K562 (cell line): Measurements from ENCODE around the gene ASIC3. TPM values are rescaled to one million over a fixed set of nuclear protein-coding genes. Genes with fewer than 3 reads are reported as not detected.

ENCODE experiments used
- ARID3A ChIP-seq: IDR thresholded peaks from 2 replicates; pipeline ENCODE4 v1.6.1; 2012; ENCODE audit warnings: low read depth, low read length, improper control_type of control experiment, borderline replicate concordance
- BDP1 ChIP-seq: IDR thresholded peaks from 3 replicates; pipeline ENCODE4 v1.6.1; 2011; ENCODE audit not compliant: insufficient read length, insufficient read depth
- CREB3 ChIP-seq: fragments of 450-650 bp; conservative IDR thresholded peaks from 2 replicates; pipeline ENCODE4 v1.6.1; 2016; ENCODE audit warnings: missing genetic modification characterization, low read depth, mild to moderate bottlenecking, missing compliant biosample characterization, moderate library complexity
- CSDE1 ChIP-seq, 2 experiments: fragments of 450-650 bp; IDR thresholded peaks; 2 replicates each; pipeline ENCODE4 v1.6.1; 2016; ENCODE audit warnings: mild to moderate bottlenecking in 1 of 2
- E2F1 ChIP-seq: sonication (generic); formaldehyde crosslinking; IDR thresholded peaks from 2 replicates; pipeline ENCODE4 v1.8.1; 2023; ENCODE audit warnings: mild to moderate bottlenecking, missing genetic modification reagents, moderate library complexity
- FUS ChIP-seq: fragments of 200-400 bp; formaldehyde crosslinking; optimal IDR thresholded peaks from 2 replicates; pipeline ENCODE3; 2017; ENCODE audit warnings: low read depth, low read length
- GTF2A2 ChIP-seq: IDR thresholded peaks from 2 replicates; pipeline ENCODE4 v1.6.1; 2016; ENCODE audit warnings: mild to moderate bottlenecking, missing genetic modification characterization, missing compliant biosample characterization
- IRF2 ChIP-seq: sonication (generic); formaldehyde crosslinking; IDR thresholded peaks from 2 replicates; pipeline ENCODE4 v1.8.1; 2022; ENCODE audit warnings: mild to moderate bottlenecking, missing genetic modification reagents
- POLR3A ChIP-seq: IDR thresholded peaks from 2 replicates; pipeline ENCODE4 v1.6.1; 2011; ENCODE audit warnings: borderline replicate concordance, mild to moderate bottlenecking, moderate library complexity; ENCODE audit not compliant: insufficient read length, insufficient read depth; ENCODE audit errors: extremely low read depth
- RFX5 ChIP-seq: IDR thresholded peaks from 2 replicates; pipeline ENCODE4 v1.6.1; 2011; ENCODE audit warnings: low read depth, mild to moderate bottlenecking, improper control_type of control experiment, low read length
- THRAP3 ChIP-seq: fragments of 450-650 bp; IDR thresholded peaks from 2 replicates; pipeline ENCODE4 v1.6.1; 2016; ENCODE audit warnings: mild to moderate bottlenecking, inconsistent platforms, borderline replicate concordance
- UBTF ChIP-seq, 2 experiments: IDR thresholded peaks; 2 replicates each; pipeline ENCODE4 v1.6.1; 2012; ENCODE audit warnings: improper control_type of control experiment in 2 of 2, low read depth in 2 of 2, low read length in 2 of 2, borderline replicate concordance in 1 of 2
- YBX1 ChIP-seq: fragments of 450-650 bp; IDR thresholded peaks from 2 replicates; pipeline ENCODE4 v1.7.1; 2016; ENCODE audit warnings: mild to moderate bottlenecking
- ZBTB12 ChIP-seq: fragments of 250-450 bp; sonication (Bioruptor Pico); IDR thresholded peaks from 2 replicates; pipeline ENCODE4 v1.4.0; 2020
- ZBTB34 ChIP-seq: fragments of 250-450 bp; sonication (Bioruptor Pico); IDR thresholded peaks from 2 replicates; pipeline ENCODE4 v1.8.0; 2021; ENCODE audit warnings: mild to moderate bottlenecking, moderate library complexity
- ZNF143 ChIP-seq: sonication (generic); formaldehyde crosslinking; IDR thresholded peaks from 2 replicates; pipeline ENCODE4 v1.9.0; 2022; ENCODE audit warnings: mild to moderate bottlenecking, missing genetic modification reagents
- ZNF584 ChIP-seq: fragments of 200-800 bp; sonication (Bioruptor generic); IDR thresholded peaks from 2 replicates; pipeline ENCODE4 v1.6.1; 2016; ENCODE audit warnings: low read depth, mild to moderate bottlenecking, missing genetic modification characterization, missing compliant biosample characterization
- ZNF696 ChIP-seq: fragments of 250-450 bp; sonication (Bioruptor Pico); conservative IDR thresholded peaks from 2 replicates; pipeline ENCODE4 v1.4.0; 2020; ENCODE audit warnings: mild to moderate bottlenecking, moderate library complexity
- polyA plus RNA-seq, 8 experiments: library from polyadenylated mRNA; depleted of rRNA in 4 of 8; stranded (reverse) in 5 of 8; unstranded in 3 of 8; fragments of >200 nt; fragmentation: Nextera tagmentation in 2 of 8; fragmentation: Illumina TruSeq in 1 of 8; extraction: Ambion mirVana in 2 of 8; extraction: Trizol in 1 of 8; gene quantifications; 2 replicates each; pipeline versions ENCODE4 v1.2.1 to v1.2.3, GENCODE V29; 2011 to 2014; ENCODE audit warnings: inconsistent platforms in 1 of 8, missing spikeins in 1 of 8
- total RNA-seq, 7 experiments: library from RNA; depleted of rRNA in 6 of 7; stranded (reverse); fragments of >200 nt in 6 of 7; fragmentation: Illumina TruSeq in 2 of 7; extraction: Trizol in 2 of 7; gene quantifications; 2 replicates each; pipeline versions ENCODE4 v1.2.1 to v1.2.3, GENCODE V29; 2011 to 2021; ENCODE audit warnings: low replicate concordance in 1 of 7

ASIC3 gene
- total and polyA plus RNA-seq, 9 of the 15 experiments (the other 6 are each of a cell fraction or from before 2014, with no cell fraction given), result 0.11 to 5.0 (median 0.87) TPM

- TF ChIP-seq BDP1 (no peak), CREB3 (tag) (0 out of 2 replicates have a peak, but pooled peaks have one; percentile 84), RFX5 (no peak), FUS (no peak), E2F1 (peak; percentile 89), ZNF143 (CRISPR knock-in tag) (peak; percentile 98), POLR3A (no peak), ZNF696 (CRISPR knock-in tag) (no peak), GTF2A2 (tag) (no peak), CSDE1 (IDR thresholded peaks at IDR 0.05) (no peak), ZBTB12 (CRISPR knock-in tag) (peak; percentile 45; the same call in 1 of the 2 replicates), UBTF (IDR thresholded peaks at IDR 0.05; ENCODE audit: borderline replicate concordance in 1 of 2, low read depth in 2 of 2, low read length in 2 of 2) (0 out of 4 replicates have a peak, but pooled peaks of 1 of the 2 experiments have one; percentile 13), ZBTB34 (CRISPR knock-in tag) (no peak), ARID3A (no peak), YBX1 (no peak), IRF2 (CRISPR knock-in tag) (no peak), THRAP3 (no peak), ZNF584 (CRISPR knock-in tag) (0 out of 2 replicates have a peak, but pooled peaks have one; percentile 70)
These were observed 9.9 kb downstream of the ASIC3 start (continued) for GRCh38 chr7:151057989-151058780.
